Glomerular endothelial cell (primary cell): Measurements from ENCODE around the gene FASTKD1. TPM values are rescaled to one million over a fixed set of nuclear protein-coding genes. Genes with fewer than 3 reads are reported as not detected.
"Not testable (repeated sequence)": the region's sequence is repeated elsewhere in the genome, so short reads cannot be mapped to it uniquely, and the experiment has no call there.

ENCODE experiments used
- DNase-seq: peaks from one replicate; pipeline ENCODE4 v3.0.0-alpha.2; 2011; ENCODE audit warnings: low read depth, low spot score; ENCODE audit errors: extremely low read depth
- total RNA-seq: library from RNA; depleted of rRNA; stranded (reverse); fragments of >200 nt; gene quantifications from 2 replicates; pipeline ENCODE4 v1.2.3, GENCODE V29; 2015

FASTKD1 gene
- 13.3 and 25.7 TPM in 2 replicates for total RNA-seq

GRCh38 chr2:169573160-169573973, at the start of gene FASTKD1:
Gene FASTKD1 (minus strand): TSS chr2:169573865. CDS start chr2:169572029, 1,836 bp downstream.
- DNase-seq: peak; percentile 60

GRCh38 chr2:169623235-169623634, 49.6 kb upstream of the FASTKD1 start:
- DNase-seq: no peak

GRCh38 chr2:169620509-169620908, 46.8 kb upstream of the FASTKD1 start:
- no peak for DNase-seq

DNA sequence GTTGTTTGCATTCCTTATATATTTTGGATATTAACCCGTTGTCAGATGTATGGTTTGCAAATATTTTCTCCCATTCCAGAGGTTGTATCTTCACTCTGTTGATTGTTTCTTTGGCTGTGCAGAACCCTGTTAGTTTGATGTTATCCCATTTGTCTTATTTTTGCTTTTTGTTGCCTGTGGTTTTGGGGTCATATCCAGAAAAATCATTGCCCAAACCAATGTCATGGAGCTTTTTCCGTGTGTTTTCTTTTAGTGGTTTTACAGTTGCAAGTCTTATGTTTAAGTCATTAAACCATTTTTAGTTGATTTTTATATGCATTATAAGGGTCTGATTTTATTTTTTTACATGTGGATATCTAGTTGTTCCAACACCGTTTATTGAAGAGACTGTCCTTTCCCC, 46.3 kb upstream of the FASTKD1 start:
- DNase-seq: no peak

DNA sequence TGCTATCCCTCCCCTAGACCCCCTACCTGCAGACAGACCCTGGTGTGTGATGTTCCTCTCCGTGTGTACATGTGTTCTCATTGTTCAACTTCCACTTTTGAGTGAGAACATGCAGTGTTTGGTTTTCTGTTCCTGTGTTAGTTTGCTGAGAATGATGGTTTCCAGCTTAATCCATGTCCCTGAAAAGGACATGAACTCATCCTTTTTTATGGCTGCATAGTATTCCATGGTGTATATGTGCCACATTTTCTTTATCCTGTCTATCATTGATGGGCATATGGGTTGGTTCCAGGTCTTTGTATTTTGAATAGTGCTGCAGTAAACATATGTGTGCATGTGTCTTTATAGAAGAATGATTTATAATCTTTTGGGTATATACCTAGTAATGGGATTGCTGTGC, 42.3 kb upstream of the FASTKD1 start:
- not testable (repeated sequence) for DNase-seq

DNA sequence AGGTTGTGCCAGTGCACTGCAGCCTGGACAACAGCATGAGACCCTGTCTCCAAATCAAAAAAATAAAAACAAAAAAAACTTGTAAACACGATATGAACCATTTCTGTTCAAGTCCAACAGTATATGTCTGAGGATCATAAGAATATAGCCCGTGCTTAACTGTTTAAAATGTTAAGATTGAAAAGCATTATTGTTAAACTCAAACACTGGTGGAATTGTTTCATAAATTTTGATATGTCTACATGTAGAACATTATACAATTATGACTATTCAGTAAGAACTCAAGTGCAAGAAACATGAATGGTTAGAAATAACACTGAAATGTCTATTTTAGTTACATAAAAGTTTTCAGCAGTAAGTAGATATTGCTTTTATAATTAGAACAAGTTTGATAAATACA, 40.2 kb upstream of the FASTKD1 start:
- DNase-seq: no peak

DNA sequence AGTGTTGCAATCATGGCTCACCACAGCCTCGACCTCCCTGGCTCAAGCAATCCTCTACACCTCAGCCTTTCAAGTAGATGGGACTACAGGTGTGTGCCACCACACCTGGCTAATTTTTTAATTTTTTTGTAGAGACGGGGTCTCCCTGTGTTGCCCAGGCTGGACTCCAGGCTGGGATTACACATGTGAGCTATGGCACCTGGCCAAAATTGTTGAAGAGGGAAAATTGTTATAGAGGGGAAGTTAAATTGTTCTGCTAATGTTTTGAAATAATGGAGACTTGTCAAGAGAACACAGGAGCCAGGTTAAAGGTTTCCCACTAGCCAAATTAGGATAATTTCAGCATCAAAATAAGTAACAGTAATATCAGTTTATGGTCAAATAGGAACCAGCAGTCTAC, 35.6 kb upstream of the FASTKD1 start:
- no peak for DNase-seq

- no peak for DNase-seq
Measured at GRCh38 chr2:169599568-169599967, 25.9 kb upstream of the FASTKD1 start.

GRCh38 chr2:169598982-169599381, 25.3 kb upstream of the FASTKD1 start:
- DNase-seq: no peak

DNA sequence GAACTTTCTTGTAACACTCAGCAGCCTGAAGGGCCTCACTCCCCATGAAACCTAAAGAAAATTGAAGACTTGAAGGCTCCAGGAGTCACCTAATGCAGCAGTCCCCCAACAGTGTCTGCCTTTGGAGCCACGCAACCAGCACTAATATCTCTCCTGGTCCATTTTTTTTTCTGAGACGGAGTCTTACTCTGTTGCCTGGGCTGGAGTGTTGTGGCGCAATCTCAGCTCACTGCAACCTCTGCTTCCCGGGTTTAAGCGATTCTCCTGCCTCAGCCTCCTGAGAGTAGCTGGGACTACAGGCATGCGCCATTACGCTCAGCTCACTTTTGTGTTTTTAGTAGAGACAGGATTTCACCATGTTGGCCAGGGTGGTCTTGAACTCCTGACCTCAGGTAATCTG, 22.9 kb upstream of the FASTKD1 start:
- DNase-seq: not testable (repeated sequence)

DNA sequence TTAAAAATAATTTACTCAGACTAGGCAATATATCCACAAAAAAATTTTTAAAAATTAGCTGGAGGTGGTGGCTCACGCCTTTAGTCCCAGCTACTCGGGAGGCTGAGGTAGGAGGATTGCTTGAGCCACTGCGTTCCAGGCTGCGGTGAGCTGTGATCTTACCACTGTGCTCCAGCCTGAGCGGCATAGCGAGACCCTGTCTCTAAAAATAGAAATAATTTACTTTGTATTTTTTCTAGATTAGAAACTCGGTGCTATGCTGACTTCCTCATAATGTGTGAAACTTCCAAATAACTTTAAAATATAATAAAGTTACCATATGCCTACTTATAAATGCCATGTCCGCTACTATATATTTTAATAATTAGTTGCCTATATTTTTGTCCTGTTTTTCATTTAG, 17.1 kb upstream of the FASTKD1 start:
- DNase-seq: no peak

DNA sequence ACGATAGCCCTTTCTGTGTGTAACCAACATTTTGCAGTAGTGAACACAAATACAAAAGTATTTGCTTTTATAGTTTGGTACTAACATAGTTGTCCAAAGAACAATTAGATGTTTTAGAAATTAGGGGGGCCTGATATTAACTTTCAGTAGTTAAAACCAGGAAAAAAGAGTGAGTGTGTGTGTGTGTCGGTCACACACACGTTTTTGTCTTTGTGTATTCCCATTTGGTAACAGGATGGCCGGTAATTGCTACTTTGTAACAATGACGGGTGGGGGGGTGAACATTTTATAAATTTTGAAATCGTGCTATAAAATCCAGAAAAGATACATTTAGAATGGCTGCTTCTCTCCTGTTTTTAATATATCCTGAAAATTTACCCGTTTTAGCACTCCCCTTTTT, 12.0 kb upstream of the FASTKD1 start:
- DNase-seq: no peak

GRCh38 chr2:169584005-169584877, 10.6 kb upstream of the FASTKD1 start, which contains the start of gene PPIG:
Gene PPIG (plus strand): TSS chr2:169584351. CDS start chr2:169604042, 19,691 bp downstream.
- peak; percentile 73 for DNase-seq

GRCh38 chr2:169583518-169583917, 9.9 kb upstream of the FASTKD1 start:
- DNase-seq: no peak

DNA sequence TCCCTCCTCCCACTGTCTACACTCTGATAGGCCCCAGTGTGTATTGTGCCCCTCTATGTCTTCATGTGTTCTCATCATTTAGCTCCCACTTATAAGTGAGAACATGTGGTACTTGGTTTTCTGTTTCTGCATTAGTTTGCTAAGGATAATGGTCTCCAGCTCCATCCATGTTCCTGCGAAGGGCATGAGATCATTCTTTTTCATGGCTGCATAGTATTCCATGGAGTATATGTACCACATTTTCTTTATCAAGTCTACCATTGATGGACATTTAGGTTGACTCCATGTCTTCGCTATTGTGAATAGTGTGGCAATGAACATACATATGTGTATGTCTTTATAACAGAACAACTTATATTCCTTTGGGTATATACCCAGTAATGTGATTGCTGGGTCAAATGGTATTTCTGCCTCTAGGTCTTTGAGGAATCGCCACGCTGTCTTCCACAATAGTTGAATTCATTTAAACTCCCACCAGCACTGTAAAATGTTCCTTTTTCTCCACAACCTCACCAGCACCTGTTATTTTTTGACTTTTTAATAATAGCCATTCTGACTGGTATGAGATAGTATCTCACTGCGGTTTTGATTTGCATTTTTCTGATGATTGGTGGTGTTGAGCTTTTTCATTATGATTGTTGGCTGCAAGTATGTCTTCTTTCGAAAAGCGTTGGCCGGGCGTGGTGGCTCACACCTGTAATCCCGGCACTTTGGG, 9.0 kb upstream of the FASTKD1 start:
- DNase-seq: not testable (repeated sequence)

DNA sequence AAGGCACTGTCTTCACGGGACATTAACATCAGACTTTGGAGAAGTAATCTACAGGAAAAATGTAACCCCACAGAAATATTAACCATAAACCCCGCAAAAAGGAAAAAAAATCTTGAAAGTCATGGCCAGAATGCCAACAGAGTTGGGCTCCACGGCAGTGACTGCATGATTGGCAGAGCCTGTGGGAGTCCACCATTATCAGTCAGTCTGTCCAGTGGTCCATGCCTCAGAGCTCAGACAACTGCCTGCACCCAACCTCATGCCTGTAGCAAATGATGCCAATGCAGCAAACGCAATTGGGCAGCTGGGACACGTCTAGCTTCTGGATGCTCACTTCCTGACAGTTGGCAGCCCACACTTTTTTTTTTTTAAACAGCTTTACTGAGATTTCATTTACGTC, 5.4 kb upstream of the FASTKD1 start:
- DNase-seq: no peak

- not testable (repeated sequence) for DNase-seq
Measured at GRCh38 chr2:169575264-169575663, 1.6 kb upstream of the FASTKD1 start.

DNA sequence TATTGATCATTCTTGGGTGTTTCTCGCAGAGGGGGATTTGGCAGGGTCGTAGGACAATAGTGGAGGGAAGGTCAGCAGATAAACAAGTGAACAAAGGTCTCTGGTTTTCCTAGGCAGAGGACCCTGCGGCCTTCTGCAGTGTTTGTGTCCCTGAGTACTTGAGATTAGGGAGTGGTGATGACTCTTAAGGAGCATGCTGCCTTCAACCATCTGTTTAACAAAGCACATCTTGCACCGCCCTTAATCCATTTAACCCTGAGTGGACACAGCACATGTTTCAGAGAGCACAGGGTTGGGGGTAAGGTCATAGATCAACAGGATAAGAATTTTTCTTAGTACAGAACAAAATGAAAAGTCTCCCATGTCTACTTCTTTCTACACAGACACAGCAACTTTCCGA, 874 bp upstream of the FASTKD1 start:
- not testable (repeated sequence) for DNase-seq

GRCh38 chr2:169573974-169574299, 272 bp upstream of the FASTKD1 start:
- no peak for DNase-seq

GRCh38 chr2:169572821-169573159, 875 bp downstream of the FASTKD1 start:
- DNase-seq: no peak

GRCh38 chr2:169572189-169572588, 1.5 kb downstream of the FASTKD1 start:
- no peak for DNase-seq
